Measurements from ENCODE around the gene PRKCD.

PRKCD gene

DNA sequence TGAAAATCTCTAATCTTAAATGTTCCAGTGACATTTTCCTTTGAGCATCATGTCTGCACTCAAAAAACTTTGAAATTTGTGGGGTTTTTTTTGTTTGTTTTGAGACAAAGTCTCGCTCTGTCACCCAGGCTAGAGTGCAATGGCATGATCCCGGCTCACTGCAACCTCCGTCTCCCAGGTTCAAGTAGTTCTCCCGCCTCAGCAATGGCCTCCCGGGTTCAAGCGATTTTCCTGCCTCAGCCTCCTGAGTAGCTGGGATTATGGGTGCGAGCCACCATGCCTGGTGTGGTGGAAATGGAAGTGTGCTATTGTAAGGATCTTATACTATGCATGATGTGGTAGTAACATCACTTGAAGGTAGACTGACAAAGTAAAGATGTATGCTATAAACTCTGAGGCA lies 52.3 kb downstream of the PRKCD start:
- H3K27ac ChIP-seq = no peak overlapping the region
- no peaks in the 10 kb centered on the region for H3K36me3 ChIP-seq (ENCODE audit: control insufficient read depth, insufficient read depth, low read length)
- no peak overlapping the region for H2AFZ ChIP-seq
- no peak overlapping the region for H3K9ac ChIP-seq
- H3K79me2 ChIP-seq = no peaks in the 10 kb centered on the region
- H3K4me3 ChIP-seq (ENCODE audit: low read depth, low read length) = no peak overlapping the region
- H3K9me3 ChIP-seq (ENCODE audit: control insufficient read depth, low read length) = no peaks in the 10 kb centered on the region
- no peak overlapping the region for H3K4me2 ChIP-seq (ENCODE audit: low read length)
- H3K27me3 ChIP-seq (ENCODE audit: control insufficient read depth, insufficient read depth, low read length) = no peaks in the 10 kb centered on the region
- H3K4me1 ChIP-seq = no peaks in the 10 kb centered on the region
- TF ChIP-seq, protein P1, sequence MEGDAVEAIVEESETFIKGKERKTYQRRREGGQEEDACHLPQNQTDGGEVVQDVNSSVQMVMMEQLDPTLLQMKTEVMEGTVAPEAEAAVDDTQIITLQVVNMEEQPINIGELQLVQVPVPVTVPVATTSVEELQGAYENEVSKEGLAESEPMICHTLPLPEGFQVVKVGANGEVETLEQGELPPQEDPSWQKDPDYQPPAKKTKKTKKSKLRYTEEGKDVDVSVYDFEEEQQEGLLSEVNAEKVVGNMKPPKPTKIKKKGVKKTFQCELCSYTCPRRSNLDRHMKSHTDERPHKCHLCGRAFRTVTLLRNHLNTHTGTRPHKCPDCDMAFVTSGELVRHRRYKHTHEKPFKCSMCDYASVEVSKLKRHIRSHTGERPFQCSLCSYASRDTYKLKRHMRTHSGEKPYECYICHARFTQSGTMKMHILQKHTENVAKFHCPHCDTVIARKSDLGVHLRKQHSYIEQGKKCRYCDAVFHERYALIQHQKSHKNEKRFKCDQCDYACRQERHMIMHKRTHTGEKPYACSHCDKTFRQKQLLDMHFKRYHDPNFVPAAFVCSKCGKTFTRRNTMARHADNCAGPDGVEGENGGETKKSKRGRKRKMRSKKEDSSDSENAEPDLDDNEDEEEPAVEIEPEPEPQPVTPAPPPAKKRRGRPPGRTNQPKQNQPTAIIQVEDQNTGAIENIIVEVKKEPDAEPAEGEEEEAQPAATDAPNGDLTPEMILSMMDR (IDR thresholded peaks at IDR 0.05) = no peak

DNA sequence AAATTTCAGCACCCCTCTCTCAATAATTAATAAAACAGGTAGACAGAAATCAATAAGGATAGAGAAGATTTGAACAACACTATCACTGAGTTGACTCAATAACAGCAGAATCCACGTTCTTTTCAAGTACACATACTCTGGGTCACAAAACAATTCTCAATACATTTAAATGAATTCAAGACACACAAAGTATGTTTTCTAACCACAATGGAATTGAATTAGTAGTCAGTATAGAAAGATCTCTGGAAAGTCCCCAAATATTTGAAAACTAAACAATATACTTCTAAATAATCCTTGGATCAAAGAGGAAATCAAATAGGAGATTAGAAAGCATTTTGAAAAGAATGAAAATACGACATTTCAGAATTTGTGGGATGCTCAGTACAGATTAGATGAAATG lies 54.8 kb downstream of the PRKCD start:
- H3K27me3 ChIP-seq (ENCODE audit: control insufficient read depth, insufficient read depth, low read length) = no peaks in the 10 kb centered on the region
- H3K79me2 ChIP-seq = no peaks in the 10 kb centered on the region
- H3K4me1 ChIP-seq = no peaks in the 10 kb centered on the region
- no peak overlapping the region for H3K4me3 ChIP-seq (ENCODE audit: low read depth, low read length)
- no peak overlapping the region for H2AFZ ChIP-seq
- no peaks in the 10 kb centered on the region for H3K36me3 ChIP-seq (ENCODE audit: control insufficient read depth, insufficient read depth, low read length)
- H3K9ac ChIP-seq = no peak overlapping the region
- H3K9me3 ChIP-seq (ENCODE audit: control insufficient read depth, low read length) = no peaks in the 10 kb centered on the region
- H3K4me2 ChIP-seq (ENCODE audit: low read length) = no peak overlapping the region
- TF ChIP-seq, protein P1 (IDR thresholded peaks at IDR 0.05) = no peak
- no peak overlapping the region for H3K27ac ChIP-seq

DNA sequence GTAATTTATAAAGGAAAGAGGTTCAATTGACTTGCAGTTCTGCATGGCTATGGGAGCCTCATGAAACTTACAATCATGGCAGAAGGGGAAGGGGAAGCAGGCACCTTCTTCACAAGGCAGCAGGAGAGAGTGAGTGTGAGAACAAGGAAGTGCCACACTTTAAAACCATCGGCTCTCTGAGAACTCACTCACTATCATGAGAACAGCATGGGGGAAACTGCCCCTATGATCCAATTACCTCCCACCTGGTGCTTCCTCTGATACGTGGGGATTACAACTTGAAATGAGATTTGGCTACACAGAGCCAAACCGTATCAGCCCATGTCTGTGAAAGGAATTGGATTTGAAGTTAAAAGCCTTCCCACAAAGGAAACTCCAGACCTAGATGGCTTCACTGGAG lies 55.7 kb downstream of the PRKCD start:
- no peaks in the 10 kb centered on the region for H3K4me1 ChIP-seq
- no peak overlapping the region for H3K4me2 ChIP-seq (ENCODE audit: low read length)
- H3K4me3 ChIP-seq (ENCODE audit: low read depth, low read length) = no peak overlapping the region
- H3K9me3 ChIP-seq (ENCODE audit: control insufficient read depth, low read length) = no peaks in the 10 kb centered on the region
- H3K36me3 ChIP-seq (ENCODE audit: control insufficient read depth, insufficient read depth, low read length) = no peaks in the 10 kb centered on the region
- H2AFZ ChIP-seq = no peak overlapping the region
- no peak overlapping the region for H3K27ac ChIP-seq
- TF ChIP-seq, protein P1 (IDR thresholded peaks at IDR 0.05) = no peak
- no peaks in the 10 kb centered on the region for H3K27me3 ChIP-seq (ENCODE audit: control insufficient read depth, insufficient read depth, low read length)
- no peak overlapping the region for H3K9ac ChIP-seq
- no peaks in the 10 kb centered on the region for H3K79me2 ChIP-seq

DNA sequence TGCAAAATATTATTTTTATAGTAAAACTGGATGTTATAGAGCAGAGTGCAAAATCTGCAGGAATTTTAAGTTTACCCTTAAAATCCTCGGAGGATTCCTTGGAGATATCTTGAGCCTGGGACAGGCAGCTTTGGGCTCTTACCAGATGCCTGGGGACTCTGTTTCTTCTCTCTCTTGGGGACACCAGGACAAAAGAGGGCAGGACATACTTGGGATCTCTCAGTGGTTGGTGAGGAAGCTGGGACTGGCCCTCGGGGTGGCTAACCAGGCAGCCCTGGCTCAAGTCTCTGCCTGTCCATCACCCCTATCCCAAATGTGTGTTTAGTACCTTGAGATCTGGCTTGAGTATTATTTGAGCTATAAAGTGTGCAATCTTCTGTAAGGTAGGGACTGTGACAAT lies 56.2 kb downstream of the PRKCD start:
- Histone ChIP-seq H3K9ac (no peak overlapping the region), H3K4me2 (ENCODE audit: low read length) (no peak overlapping the region), H3K36me3 (ENCODE audit: control insufficient read depth, insufficient read depth, low read length) (no peaks in the 10 kb centered on the region), H2AFZ (no peak overlapping the region), H3K4me1 (no peaks in the 10 kb centered on the region), H3K79me2 (no peaks in the 10 kb centered on the region), H3K4me3 (ENCODE audit: low read depth, low read length) (no peak overlapping the region), H3K27ac (no peak overlapping the region), H3K9me3 (ENCODE audit: control insufficient read depth, low read length) (no peaks in the 10 kb centered on the region), H3K27me3 (ENCODE audit: control insufficient read depth, insufficient read depth, low read length) (no peaks in the 10 kb centered on the region)
- TF ChIP-seq, protein P1 (IDR thresholded peaks at IDR 0.05) = no peak

- no peak overlapping the region for H3K4me2 ChIP-seq (ENCODE audit: low read length)
- no peak overlapping the region for H3K9ac ChIP-seq
- no peak overlapping the region for H3K27ac ChIP-seq
- H3K79me2 ChIP-seq = no peaks in the 10 kb centered on the region
- TF ChIP-seq, protein P1 (IDR thresholded peaks at IDR 0.05) = no peak
- no peaks in the 10 kb centered on the region for H3K36me3 ChIP-seq (ENCODE audit: control insufficient read depth, insufficient read depth, low read length)
- no peak overlapping the region for H2AFZ ChIP-seq
- H3K4me1 ChIP-seq = no peaks in the 10 kb centered on the region
- H3K4me3 ChIP-seq (ENCODE audit: low read depth, low read length) = no peak overlapping the region
- H3K9me3 ChIP-seq (ENCODE audit: control insufficient read depth, low read length) = no peaks in the 10 kb centered on the region
- no peaks in the 10 kb centered on the region for H3K27me3 ChIP-seq (ENCODE audit: control insufficient read depth, insufficient read depth, low read length)
These were observed 57.1 kb downstream of the PRKCD start for GRCh38 chr3:53218131-53218530.

Measured in parathyroid adenoma (tissue), 2 donors.